Stimulated activated CD8-positive, alpha-beta memory T cell treated with anti-CD3 and anti-CD28 coated beads, Interleukin-2, amount 100 ng/mL, for 48 hours (primary cell): ENCODE data around the gene CAPN15.
"Not testable (repeated sequence)": the region's sequence is repeated elsewhere in the genome, so short reads cannot be mapped to it uniquely, and the experiment has no call there.

Source experiments
- DNase-seq, 2 donors: peaks; one replicate each; pipeline ENCODE4 v3.0.0-alpha.2; 2020; ENCODE audit warnings: low read depth in 2 of 2

The CAPN15 gene

DNA sequence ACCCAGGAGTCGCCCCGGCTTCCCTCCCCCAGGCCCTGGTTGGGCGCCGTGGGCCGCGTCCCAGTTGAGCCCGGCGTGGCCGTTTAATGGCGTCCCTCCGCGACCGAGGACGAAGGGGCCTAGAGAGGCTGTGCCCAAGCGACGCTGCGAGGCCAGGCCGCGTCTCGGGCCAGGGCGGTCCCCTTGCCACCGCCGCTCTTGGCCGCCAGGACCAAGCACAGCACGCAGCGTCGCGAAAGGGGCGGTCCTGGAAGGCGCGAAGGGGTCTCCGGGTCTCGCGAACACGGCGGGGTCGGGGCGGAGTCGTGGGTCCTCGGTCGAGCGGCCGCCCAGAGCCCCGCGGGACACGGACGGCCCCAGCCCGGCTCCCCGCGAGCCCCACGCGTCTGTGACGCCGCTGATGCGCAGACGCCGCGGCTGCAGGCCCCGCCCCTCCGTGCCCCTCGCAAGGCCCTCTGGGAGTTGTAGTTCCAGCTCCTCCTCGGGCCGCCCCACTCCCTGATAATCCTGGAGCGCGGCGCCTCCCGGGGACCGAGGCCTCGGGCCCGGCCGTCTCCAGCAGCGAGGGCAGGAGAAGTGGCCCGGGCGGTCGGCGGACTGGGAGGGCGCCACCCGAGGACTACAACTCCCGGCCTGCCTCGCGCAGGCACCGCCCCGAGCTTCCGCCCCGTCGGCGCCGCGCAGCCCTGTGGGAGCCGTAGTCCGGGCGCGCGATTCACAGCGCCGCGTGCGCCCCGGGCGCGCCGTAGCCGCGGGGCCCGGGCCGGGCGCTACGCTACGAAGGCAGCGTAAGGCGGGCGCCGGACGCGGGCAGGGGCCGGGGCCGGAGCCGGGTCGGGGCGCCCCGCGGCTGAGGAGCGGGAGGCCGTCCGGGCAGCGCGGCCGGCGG is at the start of gene CAPN15:
Gene CAPN15 (plus strand): TSS at position 698 of the 889 bp plus-strand sequence. CDS start 19,127 bp downstream, outside the sequence.
- peak; percentile 82 to 84 for DNase-seq

DNA sequence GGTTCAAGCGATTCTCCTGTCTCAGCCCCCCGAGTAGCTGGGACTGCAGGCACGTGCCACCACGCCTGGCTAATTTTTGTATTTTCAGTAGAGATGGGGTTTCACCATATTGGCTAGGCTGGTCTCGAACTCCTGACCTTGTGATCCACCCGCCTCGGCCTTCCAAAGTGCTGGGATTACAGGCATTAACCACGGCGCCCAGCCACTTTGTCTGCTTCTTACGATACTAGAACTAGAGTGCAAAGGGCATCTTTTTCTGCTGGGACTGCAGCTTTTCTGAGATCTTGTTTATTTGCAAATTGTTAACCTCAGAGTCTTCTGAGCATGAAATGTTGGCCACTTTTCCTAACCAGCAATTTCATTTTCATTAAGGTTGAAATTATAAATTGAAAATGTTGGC is 49.2 kb upstream of the CAPN15 start:
- DNase-seq: not testable (repeated sequence)

DNA sequence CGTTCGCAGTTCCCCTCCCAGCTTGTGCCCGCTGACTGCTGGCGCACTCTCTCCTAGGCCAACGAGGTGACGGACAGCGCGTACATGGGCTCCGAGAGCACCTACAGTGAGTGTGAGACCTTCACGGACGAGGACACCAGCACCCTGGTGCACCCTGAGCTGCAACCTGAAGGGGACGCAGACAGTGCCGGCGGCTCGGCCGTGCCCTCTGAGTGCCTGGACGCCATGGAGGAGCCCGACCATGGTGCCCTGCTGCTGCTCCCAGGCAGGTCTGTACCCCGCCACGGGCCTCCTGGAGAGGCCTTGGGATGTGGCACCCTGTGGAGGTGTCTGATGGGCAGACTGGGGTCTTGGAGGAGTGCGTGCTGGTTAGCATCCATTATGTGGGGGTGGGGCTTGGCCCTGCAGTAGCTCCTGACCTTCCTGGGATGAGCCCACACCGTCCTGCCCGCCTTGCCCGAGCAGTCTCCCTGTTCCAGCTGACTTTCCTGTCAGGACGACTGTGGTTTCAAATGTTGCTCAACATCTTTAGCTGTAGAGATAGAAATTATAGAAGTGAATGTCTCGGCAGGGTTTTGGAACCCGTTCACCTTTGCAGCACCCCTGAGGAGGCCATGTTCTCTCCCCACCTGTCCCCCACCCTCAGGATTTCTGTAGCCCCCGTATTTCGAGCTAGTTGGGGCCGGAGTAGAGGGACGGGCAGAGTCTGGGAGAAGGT is 44.9 kb upstream of the CAPN15 start:
- no peak for DNase-seq

DNA sequence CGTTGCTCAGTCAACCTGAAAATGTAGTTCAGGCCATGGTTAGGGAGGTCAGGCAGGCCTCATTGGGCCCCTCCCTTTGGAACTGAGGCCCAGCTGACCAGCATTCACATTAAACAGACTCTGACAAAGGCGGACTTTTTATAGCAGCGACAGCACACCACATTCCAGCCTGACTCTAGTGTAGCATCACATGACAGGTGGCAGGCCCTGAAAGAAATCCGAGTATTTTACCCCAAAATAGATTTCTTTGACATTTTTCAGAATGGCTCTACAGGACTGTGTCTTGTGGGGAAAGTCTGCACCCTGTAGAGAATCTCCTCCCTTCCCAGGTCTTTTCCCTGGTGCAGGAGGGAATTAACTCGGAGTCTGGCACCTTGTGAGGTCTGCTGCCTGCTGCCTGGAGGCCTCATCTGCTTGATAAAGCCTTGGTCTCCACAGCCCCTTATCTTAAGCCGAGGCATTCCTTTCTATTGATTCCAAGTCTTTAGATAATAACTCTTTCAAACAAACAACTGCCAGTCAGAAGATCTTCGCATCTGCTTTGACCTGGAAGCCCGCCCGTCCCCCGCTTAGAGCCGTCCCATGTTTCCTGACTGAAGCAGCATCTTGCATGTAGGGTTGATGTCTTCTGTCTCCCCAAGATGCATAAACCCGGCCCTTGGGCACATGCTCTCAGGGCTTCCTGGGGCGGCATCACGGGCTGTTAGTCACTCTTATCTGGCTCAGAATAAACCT is 44.0 kb upstream of the CAPN15 start:
- DNase-seq: no peak

DNA sequence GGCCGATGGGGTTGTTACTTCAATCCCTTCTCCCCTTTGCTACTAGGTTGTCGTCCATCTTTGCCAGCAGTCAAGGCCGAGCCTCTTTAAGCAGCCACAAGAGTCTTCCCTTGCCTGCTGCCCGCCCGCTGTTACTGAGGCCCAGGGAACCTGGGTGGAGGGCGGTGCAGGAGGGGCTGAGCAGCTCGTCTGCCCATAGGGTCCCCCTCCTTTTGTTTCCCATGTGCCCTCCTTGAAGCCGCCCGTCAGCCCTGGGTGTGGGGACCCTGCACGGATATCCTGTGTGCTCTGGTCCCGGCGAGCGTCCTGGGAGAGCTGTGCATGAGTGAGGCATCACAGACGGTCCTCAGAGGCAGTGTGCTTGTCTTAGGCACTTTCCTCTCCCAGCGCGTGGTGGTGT is 37.9 kb upstream of the CAPN15 start:
- DNase-seq: no peak

DNA sequence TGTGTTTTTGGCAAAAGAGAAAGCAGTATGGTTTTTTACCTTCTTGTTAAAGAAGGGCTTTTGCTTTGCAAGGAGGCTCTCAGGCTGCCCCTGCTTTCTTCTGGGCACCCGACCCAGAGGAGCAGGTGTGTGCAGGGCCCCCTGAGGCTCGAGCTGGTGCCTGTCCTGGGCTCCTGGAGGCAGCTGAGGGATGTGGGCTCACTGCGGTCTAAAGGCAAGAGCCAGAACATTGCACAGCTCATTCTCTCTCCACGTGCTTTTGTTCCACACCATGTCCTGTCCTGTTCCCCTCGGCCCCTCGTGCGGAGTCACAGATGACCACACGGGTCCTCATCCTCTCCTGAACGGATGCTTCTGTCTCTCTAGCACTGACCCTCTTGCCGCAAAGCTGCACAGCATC is 36.7 kb upstream of the CAPN15 start:
- DNase-seq: no peak

DNA sequence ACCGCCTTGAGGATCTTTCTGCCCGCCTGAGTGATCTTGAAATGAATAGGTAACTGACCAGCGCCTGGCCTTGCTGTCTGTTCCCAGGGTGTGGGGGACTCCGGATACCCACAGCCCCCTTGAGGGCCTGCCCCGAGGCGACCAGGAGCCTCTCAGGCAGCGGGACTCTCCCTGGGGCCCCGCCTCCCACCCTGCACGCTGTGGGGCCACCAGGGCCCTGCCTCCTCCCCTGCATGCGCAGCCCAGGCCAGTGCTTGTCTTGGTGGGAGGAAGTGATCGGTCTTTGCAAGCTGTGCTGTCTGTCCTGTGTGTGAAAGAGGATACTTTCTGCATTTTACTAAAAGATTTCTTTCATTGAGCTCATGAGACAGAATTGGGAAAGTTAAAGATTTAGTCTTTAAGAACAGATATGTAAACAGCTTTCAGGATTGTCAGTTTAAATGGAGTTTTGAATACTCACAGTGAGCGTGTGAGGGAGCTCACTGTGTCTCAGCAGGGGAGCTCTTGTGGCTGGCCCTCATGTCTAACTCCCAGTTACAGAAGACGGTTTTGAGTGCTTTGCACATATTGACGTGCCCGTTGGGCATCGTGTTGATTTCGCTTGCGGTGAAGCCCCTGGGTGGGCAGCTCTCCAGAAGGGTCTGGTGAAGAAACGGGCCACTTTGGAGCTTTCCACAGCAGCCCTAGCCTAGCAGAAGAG is 36.1 kb upstream of the CAPN15 start:
- DNase-seq: no peak

DNA sequence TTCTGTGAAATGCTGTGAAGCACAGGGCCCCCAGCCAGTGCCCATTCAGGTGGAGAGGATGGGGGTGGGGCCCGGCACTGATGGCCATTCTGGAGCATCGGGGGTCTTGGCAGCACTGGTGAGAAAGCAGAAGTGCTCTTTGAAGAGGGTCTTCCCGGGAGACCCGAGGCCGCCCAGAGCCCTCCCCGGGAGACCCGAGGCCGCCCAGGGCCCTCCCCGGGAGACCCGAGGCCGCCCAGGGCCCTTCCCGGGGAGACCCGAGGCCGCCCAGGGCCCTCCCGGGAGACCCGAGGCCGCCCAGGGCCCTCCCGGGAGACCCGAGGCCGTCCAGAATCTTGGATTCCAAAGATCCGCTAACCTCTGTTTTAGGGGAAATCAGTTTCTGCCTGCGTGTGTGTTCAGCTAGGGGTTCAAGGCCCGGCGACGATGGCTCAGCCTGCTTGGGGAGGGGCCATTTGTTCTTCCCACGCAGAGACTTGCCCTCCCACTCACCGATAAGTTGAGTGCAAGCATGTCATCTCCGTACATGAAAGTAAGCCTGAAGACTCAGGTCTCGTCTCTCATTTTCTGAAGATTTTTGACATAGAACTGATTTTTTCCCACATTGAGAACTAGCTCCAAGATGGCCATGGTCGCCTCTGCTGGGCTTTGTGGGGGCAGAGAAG is 35.2 kb upstream of the CAPN15 start:
- DNase-seq: no peak

DNA sequence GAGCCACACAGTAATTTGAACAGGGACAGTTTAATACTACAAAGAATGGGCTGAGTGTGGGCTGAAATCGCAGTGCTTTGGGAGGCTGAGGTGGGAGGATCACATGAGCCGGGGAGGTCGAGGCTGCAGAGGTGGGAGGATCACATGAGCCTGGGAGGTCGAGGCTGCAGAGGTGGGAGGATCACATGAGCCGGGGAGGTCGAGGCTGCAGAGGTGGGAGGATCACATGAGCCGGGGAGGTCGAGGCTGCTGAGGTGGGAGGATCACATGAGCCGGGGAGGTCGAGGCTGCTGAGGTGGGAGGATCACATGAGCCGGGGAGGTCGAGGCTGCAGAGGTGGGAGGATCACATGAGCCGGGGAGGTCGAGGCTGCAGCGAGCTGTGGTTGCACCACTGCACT is 32.8 kb upstream of the CAPN15 start:
- not testable (repeated sequence) for DNase-seq

DNA sequence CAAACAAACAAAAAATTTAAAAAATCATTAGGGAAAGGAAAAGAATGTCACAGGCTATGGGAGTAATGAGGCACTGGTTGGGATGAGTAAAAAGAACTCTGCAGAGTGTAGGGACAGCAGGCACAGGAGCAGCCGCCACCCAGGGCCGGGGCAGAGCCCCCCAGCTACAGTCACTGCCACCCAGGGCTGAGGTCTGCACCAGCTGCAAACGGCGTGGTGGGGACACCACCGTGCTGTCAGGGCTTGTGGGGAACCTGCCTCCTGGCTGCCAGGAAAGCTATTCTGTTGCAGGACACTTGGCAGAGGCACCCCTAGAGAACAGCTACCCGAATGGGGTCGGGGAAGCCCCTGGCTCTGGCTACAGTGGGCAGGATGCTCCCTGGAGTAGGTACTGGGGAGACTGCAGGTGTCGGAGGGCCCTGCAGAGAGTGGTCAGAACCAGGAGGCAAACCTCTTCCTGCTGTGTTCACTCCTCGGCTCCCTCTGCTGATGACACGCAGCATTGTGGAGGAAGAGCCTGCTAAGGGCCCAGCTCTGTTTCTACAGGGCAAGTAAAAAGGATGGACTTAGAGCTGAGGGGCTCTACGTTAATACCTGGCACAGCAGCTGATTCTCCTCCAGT is 32.3 kb upstream of the CAPN15 start:
- no peak for DNase-seq

DNA sequence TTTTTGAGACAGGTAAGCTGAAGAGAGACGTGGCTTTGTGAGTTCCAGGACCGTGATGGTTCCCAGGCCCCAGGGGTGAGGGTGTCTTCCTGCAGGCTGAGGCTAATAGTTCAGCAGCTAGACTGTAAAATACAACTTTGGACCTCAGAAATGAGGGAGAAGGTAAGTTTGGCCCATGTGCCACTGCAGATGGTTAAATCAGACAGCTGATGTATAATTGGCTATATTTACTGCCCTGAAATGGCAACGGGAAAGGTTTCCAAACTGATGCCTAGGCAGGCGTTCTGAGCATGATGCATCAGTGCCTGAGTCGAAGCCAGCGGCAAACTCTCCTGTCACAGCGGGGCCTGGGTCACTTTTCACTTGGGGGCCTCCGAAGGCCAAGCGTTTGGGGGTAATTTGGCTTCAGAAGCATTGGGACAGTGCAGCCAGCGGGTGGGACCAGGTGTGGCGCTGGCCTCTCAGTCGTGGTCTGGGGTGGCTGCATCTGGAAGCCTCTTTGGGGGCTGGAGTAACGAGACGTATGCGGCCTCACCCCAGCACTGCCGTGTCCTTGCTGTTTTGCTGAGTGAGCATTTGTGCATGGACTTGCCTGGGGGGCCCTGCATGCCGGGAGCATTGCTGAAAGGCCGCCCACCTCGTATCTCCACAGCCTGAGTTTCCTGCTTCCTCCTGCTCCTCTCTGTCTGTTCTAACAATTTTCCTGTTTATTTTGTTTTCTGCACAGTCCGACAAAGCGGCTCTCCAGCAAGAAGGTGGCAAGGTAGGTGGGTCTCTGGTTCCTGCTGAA is 31.2 kb upstream of the CAPN15 start:
- DNase-seq: no peak

DNA sequence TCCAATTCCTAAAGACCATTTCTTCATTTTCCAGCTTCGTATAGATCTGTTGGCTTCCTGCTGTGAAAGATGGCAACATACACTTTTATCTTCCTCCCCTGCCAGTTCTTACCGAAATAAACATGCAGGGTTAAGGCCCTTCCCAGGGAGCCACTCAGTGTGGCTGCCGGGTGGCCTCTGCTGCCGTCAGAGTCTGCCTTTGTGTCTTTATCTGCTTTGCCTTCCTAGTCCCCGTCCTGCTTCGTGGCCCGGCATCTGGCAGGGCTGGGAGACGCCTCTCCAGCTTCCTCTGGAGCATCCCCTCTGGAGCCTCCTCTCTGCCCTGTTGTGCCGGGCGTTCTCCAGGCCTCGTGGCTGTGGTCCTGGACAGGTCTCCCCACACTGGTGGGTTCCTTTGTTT is 30.3 kb upstream of the CAPN15 start:
- DNase-seq: no peak

DNA sequence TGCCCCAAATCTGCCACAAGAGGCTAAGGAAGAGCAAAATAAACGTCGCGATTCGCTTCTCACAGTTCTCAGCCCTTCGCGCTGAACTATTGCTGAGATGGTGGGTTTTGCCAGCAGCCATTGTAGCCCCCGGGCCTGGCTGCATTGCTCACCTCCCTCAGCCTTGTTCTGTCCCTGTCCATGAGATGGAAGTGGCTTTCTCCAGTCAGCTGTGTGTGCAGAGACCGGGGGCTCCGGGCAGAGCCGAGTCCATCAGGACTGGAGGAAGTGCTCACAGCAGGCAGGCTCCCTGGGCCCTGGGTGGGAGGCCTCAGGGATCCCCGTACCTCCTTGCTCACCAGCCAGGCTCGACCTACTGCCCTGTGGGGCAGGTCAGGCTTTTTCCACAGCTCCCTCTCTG is 27.6 kb upstream of the CAPN15 start:
- no peak for DNase-seq

DNA sequence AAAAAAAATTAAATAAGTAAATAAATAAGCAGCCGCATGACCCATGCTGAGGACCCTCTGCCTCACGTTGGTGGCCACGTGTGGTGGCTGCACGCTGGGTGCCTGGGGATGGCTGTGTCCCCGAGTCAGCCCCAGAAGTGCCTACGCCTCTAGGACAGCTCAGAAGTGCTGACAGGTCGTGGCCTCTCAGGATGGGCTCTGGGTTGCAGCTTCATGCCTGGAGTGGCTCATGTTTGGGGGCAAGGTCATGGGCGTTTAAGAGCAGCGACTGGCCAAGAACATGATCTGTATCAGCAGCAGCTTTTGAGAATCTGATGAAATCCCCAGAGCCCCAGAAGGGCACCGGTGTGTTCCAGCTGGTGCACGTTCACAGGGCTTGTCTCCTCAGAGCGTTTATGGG is 26.8 kb upstream of the CAPN15 start:
- no peak for DNase-seq

DNA sequence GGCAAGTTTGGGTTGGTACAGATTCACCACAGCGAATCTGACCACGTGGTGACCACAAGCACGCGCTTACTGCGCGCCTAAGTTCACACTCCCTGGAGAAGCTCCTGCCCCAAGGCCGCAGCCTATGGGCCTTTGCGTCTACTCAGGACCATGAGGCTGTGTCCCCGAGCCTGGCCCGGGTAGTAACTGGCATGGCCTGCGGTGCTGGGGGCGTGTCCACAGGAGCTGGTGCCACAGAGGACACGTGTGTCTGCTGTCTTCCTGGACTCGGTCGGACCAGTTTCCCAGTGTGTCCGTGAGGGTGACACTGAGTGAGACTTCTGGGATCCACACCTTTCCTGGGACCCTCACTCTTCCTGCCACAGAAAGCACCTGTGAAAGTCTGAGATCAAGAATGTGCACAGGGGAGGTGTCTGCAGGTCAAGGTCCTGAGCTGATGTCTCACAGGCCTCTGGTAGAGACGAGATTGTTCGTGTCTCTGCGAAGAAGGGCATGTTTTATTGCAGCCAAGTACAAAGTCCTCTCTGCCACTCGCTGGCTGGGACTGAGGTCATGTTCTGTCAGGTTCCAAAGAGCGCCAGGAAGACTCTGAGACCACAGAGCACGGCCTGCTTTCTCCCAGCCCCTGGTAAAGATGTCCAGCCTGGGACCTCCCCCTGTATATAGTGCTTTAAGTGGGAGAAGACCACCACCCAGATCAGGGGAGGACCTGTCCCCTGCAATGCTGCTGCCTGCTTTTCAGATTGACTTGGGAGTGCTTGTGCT is 25.2 kb upstream of the CAPN15 start:
- DNase-seq: no peak

DNA sequence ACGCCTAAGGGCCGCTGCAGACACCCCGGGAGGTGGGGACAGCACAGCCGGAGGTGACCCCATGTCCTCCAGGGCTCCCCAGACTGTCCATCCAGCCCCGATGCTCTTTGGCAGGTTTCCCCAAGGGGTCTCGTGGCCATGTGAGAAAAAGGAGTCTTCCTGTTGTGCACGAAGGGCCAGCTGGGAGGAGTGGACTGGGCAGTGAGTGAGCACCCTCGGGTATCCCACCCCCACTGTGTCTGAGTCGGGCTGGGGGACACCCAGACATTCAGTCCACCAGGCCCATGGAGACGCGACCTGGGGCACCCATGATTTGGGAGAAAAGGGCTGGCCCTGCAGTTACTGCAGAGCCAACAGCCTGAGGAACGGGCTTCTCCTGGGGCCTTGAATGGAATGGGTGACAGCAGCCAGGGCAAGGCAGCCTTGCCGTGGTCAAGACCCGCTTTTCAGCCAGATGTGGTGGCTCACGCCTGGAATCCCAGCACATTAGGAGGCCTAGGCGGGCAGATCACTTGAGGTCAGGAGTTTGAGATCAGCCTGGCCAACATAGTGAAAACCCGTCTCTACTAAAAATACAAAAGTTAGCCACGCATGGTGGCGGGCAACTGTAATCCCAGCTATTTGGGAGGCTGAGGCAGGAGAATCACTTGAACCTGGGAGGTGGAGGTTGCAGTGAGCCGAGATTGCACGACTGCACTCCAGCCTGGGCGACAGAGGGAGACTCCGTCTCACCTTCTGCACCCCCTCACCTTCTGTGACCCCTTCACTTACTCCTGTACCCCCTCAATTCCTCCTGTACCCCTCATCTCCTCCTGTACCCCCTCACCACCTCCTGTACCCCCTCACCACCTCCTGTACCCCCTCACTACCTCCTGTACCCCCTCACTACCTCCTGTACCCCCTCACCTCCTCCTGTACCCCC is 24.1 kb upstream of the CAPN15 start:
- DNase-seq: no peak

DNA sequence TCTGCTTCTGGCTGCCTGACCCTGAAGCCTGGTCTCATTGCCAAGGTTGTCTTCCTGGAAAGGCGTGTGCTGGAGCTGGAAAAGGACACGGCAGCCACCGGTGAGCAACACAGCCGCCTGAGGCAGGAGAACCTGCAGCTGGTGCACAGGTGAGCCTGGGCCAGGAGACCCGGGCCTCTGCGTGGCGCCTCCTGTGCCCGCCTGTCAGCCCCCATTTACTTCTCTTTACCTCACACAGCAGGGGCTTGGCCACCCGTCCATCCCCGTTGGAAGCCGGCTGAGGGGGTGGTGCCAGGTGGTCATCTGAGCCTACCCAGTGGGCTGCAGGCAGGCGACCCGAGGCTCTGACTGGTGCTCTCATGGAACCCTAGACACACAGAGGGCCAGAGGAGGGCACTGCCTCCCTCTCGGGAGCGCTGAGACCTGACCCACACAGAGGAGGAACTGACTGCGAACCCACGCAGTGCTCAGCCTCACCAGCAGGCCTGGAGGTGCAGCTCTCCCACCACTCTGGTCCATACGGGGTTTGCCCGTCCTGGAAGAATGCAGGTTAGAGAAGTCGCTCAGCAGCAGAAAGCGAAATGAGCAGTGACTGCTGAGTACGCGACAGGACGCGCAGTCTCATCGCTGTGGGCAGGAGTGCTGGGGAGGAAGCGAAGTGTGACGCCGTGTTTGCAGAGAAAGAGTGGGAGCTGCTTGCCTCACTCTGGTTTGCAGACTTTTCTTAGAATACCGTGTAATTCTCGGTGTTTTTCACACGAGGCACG is 21.9 kb upstream of the CAPN15 start:
- DNase-seq: no peak

DNA sequence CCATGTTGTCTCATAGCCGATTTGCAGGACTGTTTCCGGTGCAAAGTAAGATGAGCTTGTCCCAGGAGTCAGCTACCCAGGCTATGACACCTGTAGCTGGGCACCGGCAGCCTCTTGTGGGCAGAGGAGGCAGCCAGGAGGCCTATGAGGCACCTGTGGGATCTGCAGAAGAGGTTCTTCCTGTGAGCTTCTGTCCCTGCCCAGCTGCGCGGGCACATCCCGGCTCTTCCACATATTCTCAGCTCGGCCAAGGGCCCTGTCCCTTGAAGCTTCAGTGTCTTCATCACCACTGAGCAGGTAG is 21.3 kb upstream of the CAPN15 start:
- DNase-seq: no peak
